HG03139 (cell line): Measurements from ENCODE around the gene WDR7.

ENCODE experiments used
- ATAC-seq: cut with Tn5 transposase; IDR thresholded peaks from one replicate; pipeline ENCODE4 v1.9.1; 2021; ENCODE audit not compliant: unreplicated experiment

Gene WDR7

GRCh38 chr18:56650944-56651770 is at the start of gene WDR7:
TSS of gene WDR7 (plus strand) at chr18:56651359. CDS start at chr18:56672516, 21,157 bp downstream.
- peak; percentile 94 for ATAC-seq

- no peak for ATAC-seq
Observed at GRCh38 chr18:56606618-56607017, 44.5 kb upstream of the WDR7 start.

- ATAC-seq, result no peak
Observed at GRCh38 chr18:56615738-56616520, 35.2 kb upstream of the WDR7 start.

DNA sequence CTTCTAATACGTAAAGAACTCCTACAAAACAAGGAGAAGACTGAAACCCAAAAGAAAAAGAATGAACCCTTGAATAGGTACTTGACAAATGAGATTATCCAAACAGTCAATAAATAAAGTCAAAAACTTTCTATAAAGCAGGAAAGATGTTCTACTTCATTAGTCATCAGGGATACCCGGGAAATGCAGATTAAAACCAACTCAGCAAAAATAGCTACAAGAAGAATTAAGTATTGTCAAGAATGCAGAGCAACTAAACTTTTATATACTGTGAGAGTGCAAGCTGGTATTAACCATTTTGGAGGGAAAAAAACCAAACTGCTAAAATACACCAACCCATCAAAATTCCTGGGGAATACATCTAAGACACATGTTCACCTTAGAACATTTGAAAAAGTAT is 23.2 kb upstream of the WDR7 start:
- no peak for ATAC-seq

DNA sequence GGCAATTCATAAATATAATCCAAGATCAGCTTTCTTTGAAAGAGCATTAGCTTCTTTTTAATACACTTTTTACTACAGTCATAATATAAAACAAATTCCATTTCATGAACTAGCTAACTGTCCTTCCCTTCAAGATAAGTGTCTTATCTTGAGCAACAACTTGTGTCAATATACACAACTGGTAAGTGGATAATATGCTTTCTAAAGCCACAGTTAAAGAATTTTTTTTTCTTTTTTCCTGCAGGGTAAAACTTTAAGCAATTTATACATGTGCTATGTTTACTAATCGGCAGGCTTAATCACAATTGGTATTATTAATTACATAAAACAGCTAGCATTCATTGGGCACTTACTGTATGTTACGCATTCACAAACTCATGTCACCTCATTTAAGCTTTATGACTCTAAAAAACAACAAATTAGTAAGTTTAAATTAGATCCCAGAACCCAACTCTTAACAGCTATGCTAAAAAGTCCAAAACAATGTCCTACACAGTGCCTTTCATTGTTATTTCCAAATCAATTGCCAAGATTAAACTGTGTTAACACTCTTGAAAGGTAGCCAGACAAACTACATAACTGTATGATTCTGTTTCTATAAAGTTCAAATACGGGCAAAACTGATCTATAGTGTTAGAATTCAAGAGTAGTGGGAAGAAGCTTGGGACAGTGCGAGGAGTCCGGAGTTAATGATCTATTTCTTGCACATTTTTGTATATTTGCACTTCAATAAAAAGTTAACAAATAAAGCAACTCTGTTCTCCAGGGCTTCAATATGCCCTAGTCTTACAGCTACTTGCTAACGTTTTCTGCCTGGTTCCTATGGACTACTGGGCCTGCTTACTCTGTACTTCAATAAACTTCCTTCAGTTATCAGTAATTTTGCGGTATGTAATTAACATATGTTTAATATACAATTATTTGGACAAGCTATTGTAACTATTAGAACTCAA is 18.8 kb upstream of the WDR7 start:
- ATAC-seq, result no peak

DNA sequence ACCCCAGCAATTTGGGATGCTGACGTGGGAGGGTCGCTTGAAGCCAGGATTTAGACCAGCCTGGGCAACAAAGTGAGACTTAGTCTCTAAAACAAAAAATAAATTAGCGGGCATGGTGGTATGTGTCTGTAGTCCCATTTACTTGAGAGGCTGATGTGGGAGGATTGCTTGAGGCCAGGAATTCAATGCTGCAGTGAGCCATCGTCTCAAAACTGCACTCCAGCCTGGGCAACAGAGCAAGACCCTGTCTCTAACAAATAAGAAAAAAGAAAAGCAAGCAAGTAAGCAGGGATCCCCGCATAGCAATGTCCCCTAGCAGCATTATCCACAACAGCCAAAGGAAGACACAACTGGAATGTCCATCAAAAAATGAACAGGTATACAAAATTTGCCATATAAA is 16.2 kb upstream of the WDR7 start:
- no peak for ATAC-seq

GRCh38 chr18:56637176-56637575 is 14.0 kb upstream of the WDR7 start:
- no peak for ATAC-seq

DNA sequence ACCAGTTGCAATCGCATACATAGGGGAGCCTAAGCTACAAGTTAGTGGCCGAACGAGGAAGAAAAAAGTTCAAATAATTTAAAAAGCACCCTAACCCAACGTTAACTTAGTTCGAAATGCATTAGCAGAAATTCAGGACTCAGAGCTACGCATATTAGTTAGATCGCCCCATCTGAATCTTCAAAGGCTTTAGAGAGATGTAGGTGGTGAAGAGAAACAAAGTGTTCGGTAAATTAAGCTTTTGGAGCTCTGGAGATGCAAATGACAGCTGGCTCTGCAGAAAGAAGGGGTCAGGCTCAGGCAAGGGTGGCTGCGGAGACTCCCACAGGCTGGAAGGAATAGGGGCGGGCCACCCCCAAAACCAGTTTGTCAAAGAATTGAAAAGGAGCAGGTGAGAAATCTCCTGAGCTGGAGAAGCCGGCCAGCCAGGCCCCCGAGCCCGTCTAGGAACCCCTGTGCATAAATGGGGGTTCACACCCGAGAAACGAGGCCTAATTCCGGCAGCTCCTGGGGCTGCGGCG is 13.4 kb upstream of the WDR7 start:
- peak; percentile 8 for ATAC-seq

GRCh38 chr18:56638232-56639103 is 12.7 kb upstream of the WDR7 start, which contains the start of gene TXNL1:
TSS of gene TXNL1 (minus strand) at chr18:56638592. CDS start at chr18:56638440, 152 bp downstream.
- ATAC-seq, result peak; percentile 97

DNA sequence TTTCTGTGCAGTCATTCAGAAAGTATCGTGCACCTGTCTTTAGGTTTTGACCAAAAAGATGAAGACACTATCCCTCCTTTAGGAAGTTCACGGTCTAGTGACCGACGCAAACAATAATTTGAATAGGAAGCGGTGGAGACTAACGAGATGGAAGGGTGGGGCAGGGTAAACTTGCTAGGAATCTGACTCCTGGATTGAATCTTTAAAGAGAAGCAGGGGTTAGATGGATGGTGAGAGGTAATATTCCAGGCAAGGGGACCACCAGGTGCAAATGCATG is 12.1 kb upstream of the WDR7 start:
- ATAC-seq, result no peak

GRCh38 chr18:56639571-56639970 is 11.6 kb upstream of the WDR7 start:
- no peak for ATAC-seq

- ATAC-seq, result no peak
Observed at GRCh38 chr18:56641714-56642337, 9.3 kb upstream of the WDR7 start.

DNA sequence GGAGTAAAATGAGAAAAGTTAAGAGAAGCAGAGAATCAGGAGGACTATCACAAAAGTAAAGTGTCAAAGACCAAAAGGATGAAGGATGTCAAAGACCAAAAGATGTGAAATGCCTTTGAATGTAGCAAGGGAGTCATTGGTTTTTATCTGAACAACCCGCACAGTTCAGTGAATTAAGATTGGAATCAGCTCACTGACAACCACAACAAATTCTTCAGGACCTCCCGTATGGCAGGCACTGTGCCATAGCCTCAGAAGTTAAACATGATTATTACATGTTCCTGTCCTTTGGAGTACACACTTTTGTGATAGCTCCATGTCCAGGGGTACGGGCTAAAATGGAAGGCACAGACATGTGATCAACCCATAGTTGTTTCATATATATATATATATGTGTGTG is 7.8 kb upstream of the WDR7 start:
- ATAC-seq, result no peak

GRCh38 chr18:56645415-56646016 is 5.6 kb upstream of the WDR7 start:
- no peak for ATAC-seq

DNA sequence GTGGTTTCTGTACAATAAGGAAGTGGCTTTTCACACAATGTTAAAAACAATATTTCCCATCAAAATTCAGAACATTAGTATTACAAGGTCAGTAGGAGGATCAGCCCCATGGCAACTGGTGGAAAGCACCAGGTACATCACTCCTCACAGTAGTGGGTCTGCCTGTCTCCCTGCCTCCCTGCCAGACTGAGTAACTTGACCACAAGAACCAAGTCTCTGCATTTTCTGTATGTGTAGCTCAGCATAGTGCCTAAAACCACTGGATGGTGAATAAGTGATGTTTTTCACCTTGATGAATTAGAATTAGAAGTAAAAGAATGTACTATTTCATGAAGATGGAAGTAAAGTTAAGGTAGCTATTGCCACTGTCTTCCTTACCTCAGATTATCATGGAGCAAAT is 4.1 kb upstream of the WDR7 start:
- no peak for ATAC-seq

- no peak for ATAC-seq
Observed at GRCh38 chr18:56647951-56648893, 2.9 kb upstream of the WDR7 start.

DNA sequence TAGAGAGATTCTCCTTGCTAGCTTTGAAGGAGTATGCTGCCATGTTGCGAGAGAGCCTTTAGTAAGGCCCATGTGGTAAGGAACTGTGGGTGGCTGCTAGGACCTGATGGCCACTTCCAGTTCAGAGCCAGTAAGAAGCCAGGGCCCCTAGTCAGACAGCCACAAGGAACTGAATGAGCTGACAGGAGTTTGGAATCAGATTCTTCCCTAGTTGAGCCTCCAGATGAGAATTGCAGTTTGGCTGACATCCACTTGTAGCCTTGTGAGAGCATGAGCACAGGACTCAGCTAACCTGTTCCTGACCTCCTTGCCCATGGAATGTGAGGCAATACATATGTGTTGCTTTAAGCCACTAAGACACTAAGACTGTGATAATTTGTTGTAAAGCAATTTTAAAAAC is 1.2 kb upstream of the WDR7 start:
- ATAC-seq, result no peak

DNA sequence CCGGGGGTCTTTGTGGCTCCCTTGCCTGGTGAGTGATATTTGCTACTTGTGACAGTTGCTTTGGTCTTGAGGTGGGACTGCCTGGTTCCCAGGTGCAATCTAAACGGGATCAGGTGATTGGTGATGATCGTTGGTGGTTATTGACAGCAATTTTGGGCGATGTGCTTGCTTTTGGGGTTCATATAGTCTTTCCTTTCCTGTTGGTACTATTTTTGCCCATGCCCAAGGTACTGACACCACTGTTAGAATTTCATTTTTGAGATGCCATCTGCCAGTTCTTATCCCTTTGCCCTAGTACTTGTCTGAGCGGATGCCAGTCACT is 573 bp downstream of the WDR7 start:
- ATAC-seq, result no peak
